ENCODE results near the gene CEPT1.

The CEPT1 gene

DNA sequence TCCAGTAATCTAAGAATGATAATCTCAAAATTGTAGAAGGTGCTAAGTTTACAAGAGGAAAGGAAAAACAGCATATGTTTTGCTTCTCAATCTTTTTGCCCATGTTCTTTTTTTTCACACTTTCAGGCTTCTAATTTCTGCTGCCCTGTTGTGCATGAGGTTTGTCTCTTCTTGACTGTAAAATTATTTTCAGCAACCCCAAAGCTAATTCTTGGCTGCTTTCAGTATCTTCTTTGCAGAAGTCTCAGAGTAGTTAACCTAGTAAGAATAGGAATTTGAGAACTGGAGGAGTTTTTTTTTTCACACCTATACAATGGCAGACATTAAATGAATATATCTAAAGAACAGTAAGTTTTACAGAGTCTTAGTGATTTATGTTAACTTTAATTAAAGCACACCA is 34.0 kb downstream of the CEPT1 start:
- Histone ChIP-seq H3K9ac (ENCODE audit: low read depth, low read length) (no peak overlapping the region), H2AFZ (ENCODE audit: low read depth, low read length) (no peak overlapping the region), H3K4me3 (ENCODE audit: low read depth in 1 of 2, low read length in 2 of 2) (no peak overlapping the region), H3K27me3 (ENCODE audit: insufficient read depth, low read length, poor library complexity) (no peaks in the 10 kb centered on the region), H3K79me2 (ENCODE audit: insufficient read depth, low read length) (peaks cover 10% of the 10 kb centered on the region; the same call in 1 of the 2 replicates), H3K27ac (ENCODE audit: low read length) (no peak overlapping the region), H3K4me1 (ENCODE audit: insufficient read depth, low read length) (no peaks in the 10 kb centered on the region), H3K4me2 (ENCODE audit: insufficient read depth, low read length) (no peak overlapping the region), H3K36me3 (ENCODE audit: insufficient read depth, low read length) (peaks cover 85% of the 10 kb centered on the region), H3K9me3 (ENCODE audit: insufficient read depth, low read length, severe bottlenecking) (no peaks in the 10 kb centered on the region), H4K20me1 (ENCODE audit: insufficient read depth, low read length) (no peaks in the 10 kb centered on the region)
- ATAC-seq (ENCODE audit: insufficient read depth, low read depth) (no peak), DNase-seq (no peak)
- TF ChIP-seq CTCF (IDR thresholded peaks at IDR 0.05; ENCODE audit: borderline replicate concordance, extremely low read depth, low read length, poor library complexity, severe bottlenecking) = no peak
- TF ChIP-seq EZH2 (IDR thresholded peaks at IDR 0.05; ENCODE audit: borderline replicate concordance, low read depth, low read length, severe bottlenecking) = no peak

DNA sequence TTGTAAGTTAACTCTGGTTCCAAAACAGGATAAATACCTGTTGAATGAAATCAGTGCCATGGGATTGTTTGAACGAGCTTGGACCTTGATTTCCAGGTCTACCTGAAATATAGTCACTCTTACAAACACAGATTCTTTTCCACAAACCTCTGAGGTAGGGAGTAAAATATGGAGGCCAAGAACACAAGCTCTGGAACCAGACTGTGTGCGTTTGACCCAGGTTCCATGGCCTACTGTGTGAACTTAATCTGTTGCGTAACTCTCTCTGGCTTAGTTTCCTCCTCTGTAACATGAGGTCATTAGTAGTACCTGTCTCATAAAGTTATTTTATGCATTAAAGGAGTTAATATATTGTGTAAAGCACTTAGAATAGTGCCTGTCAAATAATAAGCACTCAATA is 35.3 kb downstream of the CEPT1 start:
- Histone ChIP-seq H3K4me1 (ENCODE audit: insufficient read depth, low read length) (no peaks in the 10 kb centered on the region), H3K36me3 (ENCODE audit: insufficient read depth, low read length) (peaks cover 83% of the 10 kb centered on the region)

DNA sequence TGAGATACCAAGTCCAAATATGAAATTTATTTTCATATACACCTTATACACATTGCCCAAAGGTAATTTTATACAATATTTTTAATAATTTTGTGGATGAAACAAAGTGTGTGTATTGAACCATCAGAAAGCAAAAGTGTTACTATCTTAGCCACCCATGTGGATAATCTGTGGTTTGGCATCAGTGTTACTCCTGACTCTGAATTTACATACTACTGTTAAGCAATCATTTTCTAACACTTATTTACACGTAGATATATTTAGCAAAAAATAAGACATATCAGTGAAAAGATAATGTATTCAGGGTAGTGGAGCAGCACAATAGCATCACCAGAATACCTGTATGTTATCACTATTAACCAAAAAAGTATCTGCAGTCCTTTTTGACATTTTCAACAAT is 36.7 kb downstream of the CEPT1 start:
- H3K27me3 ChIP-seq (ENCODE audit: insufficient read depth, low read length, poor library complexity) = no peaks in the 10 kb centered on the region
- no peaks in the 10 kb centered on the region for H3K9me3 ChIP-seq (ENCODE audit: insufficient read depth, low read length, severe bottlenecking)
- no peak overlapping the region for H2AFZ ChIP-seq (ENCODE audit: low read depth, low read length)
- no peak overlapping the region for H3K27ac ChIP-seq (ENCODE audit: low read length)
- no peak overlapping the region for H3K9ac ChIP-seq (ENCODE audit: low read depth, low read length)
- no peaks in the 10 kb centered on the region for H4K20me1 ChIP-seq (ENCODE audit: insufficient read depth, low read length)
- no peak overlapping the region for H3K4me3 ChIP-seq (ENCODE audit: low read depth in 1 of 2, low read length in 2 of 2)
- H3K79me2 ChIP-seq (ENCODE audit: insufficient read depth, low read length) = 0 out of 2 replicates have a peak, but pooled peaks cover 4% of the 10 kb centered on the region
- H3K4me1 ChIP-seq (ENCODE audit: insufficient read depth, low read length) = no peaks in the 10 kb centered on the region
- peaks cover 76% of the 10 kb centered on the region for H3K36me3 ChIP-seq (ENCODE audit: insufficient read depth, low read length)
- no peak for ATAC-seq (ENCODE audit: insufficient read depth, low read depth)
- no peak for TF ChIP-seq EZH2 (IDR thresholded peaks at IDR 0.05; ENCODE audit: borderline replicate concordance, low read depth, low read length, severe bottlenecking)
- no peak for DNase-seq
- no peak overlapping the region for H3K4me2 ChIP-seq (ENCODE audit: insufficient read depth, low read length)

More for the DNA sequence above, 35.3 kb downstream of the CEPT1 start:
- Histone ChIP-seq H3K27ac (ENCODE audit: low read length) (no peak overlapping the region), H3K79me2 (ENCODE audit: insufficient read depth, low read length) (peaks cover 10% of the 10 kb centered on the region; the same call in 1 of the 2 replicates), H3K4me3 (ENCODE audit: low read depth in 1 of 2, low read length in 2 of 2) (no peak overlapping the region), H3K9me3 (ENCODE audit: insufficient read depth, low read length, severe bottlenecking) (no peaks in the 10 kb centered on the region), H3K27me3 (ENCODE audit: insufficient read depth, low read length, poor library complexity) (no peaks in the 10 kb centered on the region), H3K9ac (ENCODE audit: low read depth, low read length) (no peak overlapping the region), H4K20me1 (ENCODE audit: insufficient read depth, low read length) (no peaks in the 10 kb centered on the region), H2AFZ (ENCODE audit: low read depth, low read length) (no peak overlapping the region), H3K4me2 (ENCODE audit: insufficient read depth, low read length) (no peak overlapping the region)
- ATAC-seq (ENCODE audit: insufficient read depth, low read depth) (no peak), DNase-seq (no peak)
- TF ChIP-seq CTCF (IDR thresholded peaks at IDR 0.05; ENCODE audit: borderline replicate concordance, extremely low read depth, low read length, poor library complexity, severe bottlenecking) (no peak), EZH2 (IDR thresholded peaks at IDR 0.05; ENCODE audit: borderline replicate concordance, low read depth, low read length, severe bottlenecking) (no peak)

DNA sequence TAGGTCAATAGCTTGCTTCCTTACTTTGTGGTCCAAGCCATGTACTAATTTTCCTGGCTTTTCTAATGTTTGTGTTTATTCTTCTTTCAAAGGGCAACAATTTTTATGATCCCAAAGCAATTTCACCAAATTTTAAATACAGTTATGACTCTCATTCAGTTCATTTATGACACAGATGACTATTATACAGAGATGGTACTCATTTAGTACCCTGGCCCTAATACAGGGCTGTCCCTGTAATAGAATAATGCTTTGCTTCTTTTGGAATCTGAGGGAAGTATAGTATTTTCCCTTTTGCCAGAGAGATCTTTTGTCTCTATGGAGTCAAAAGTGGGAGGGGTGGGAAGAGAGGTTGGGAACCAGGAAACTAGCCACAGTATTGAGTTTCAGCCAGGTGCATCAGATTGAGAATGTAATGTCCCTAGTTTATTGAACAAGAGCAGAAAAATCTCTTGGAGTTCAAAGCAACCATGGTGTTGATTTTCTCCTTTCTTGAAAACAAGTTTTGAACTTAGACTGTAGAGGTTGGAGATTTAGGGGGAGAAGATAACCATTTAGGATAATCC is 40.0 kb downstream of the CEPT1 start:
- no peak overlapping the region for H3K4me2 ChIP-seq (ENCODE audit: insufficient read depth, low read length)
- no peak overlapping the region for H3K9ac ChIP-seq (ENCODE audit: low read depth, low read length)
- no peak for DNase-seq

More for the DNA sequence above, 40.0 kb downstream of the CEPT1 start:
- no peaks in the 10 kb centered on the region for H3K4me1 ChIP-seq (ENCODE audit: insufficient read depth, low read length)
- H4K20me1 ChIP-seq (ENCODE audit: insufficient read depth, low read length) = no peaks in the 10 kb centered on the region
- no peak overlapping the region for H3K4me3 ChIP-seq (ENCODE audit: low read depth in 1 of 2, low read length in 2 of 2)
- H3K27ac ChIP-seq (ENCODE audit: low read length) = no peak overlapping the region
- H3K36me3 ChIP-seq (ENCODE audit: insufficient read depth, low read length) = peaks cover 81% of the 10 kb centered on the region
- no peaks in the 10 kb centered on the region for H3K27me3 ChIP-seq (ENCODE audit: insufficient read depth, low read length, poor library complexity)
- no peaks in the 10 kb centered on the region for H3K79me2 ChIP-seq (ENCODE audit: insufficient read depth, low read length)
- ATAC-seq (ENCODE audit: insufficient read depth, low read depth) = no peak
- no peak overlapping the region for H2AFZ ChIP-seq (ENCODE audit: low read depth, low read length)
- no peaks in the 10 kb centered on the region for H3K9me3 ChIP-seq (ENCODE audit: insufficient read depth, low read length, severe bottlenecking)
- no peak for TF ChIP-seq CTCF (IDR thresholded peaks at IDR 0.05; ENCODE audit: borderline replicate concordance, extremely low read depth, low read length, poor library complexity, severe bottlenecking)
- no peak for TF ChIP-seq EZH2 (IDR thresholded peaks at IDR 0.05; ENCODE audit: borderline replicate concordance, low read depth, low read length, severe bottlenecking)
